Measurements from ENCODE around the gene TANC1.

DNA sequence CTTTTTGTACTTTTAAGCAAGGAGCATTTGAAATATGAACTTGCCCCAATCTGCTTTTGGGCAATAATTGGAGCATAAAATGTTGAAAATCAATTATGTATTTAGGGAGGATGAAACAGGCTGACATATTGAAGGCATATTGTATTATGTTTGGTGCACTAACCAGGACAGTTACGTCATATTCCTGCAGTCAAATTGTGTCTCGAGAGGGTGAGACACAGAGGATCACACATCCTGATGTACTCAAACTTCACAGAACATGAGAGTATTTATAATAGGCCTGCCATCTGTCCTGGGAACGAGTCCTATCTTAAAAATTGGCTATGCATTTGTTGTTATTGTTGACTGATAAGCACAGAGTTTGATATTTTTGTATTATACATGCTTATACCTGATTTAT is 44.7 kb downstream of the TANC1 start:
- TF ChIP-seq, protein P1, sequence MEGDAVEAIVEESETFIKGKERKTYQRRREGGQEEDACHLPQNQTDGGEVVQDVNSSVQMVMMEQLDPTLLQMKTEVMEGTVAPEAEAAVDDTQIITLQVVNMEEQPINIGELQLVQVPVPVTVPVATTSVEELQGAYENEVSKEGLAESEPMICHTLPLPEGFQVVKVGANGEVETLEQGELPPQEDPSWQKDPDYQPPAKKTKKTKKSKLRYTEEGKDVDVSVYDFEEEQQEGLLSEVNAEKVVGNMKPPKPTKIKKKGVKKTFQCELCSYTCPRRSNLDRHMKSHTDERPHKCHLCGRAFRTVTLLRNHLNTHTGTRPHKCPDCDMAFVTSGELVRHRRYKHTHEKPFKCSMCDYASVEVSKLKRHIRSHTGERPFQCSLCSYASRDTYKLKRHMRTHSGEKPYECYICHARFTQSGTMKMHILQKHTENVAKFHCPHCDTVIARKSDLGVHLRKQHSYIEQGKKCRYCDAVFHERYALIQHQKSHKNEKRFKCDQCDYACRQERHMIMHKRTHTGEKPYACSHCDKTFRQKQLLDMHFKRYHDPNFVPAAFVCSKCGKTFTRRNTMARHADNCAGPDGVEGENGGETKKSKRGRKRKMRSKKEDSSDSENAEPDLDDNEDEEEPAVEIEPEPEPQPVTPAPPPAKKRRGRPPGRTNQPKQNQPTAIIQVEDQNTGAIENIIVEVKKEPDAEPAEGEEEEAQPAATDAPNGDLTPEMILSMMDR (optimal IDR thresholded peaks at IDR 0.05 in 1 of 3, IDR thresholded peaks at IDR 0.05 in 1 of 3, conservative IDR thresholded peaks at IDR 0.05 in 1 of 3; ENCODE audit: extremely low read depth in 1 of 3, insufficient read depth in 2 of 3, low read length in 3 of 3): no peak
- TF ChIP-seq EZH2 (IDR thresholded peaks at IDR 0.05; ENCODE audit: low read length): no peak
